Heart left ventricle (tissue), 16 donors: ENCODE results near the gene GABARAP. TPM values are rescaled to one million over a fixed set of nuclear protein-coding genes. Genes with fewer than 3 reads are reported as not detected.
A peak's percentile ranks its signal among the peaks of the same experiment; 100 is the strongest.

Source experiments
- ATAC-seq, 4 donors: fragments of 200-7000 bp; cut with Tn5 transposase; one replicate each; pipeline ENCODE4 v1.9.1; 2020 to 2022; ENCODE audit warnings: moderate library complexity in 4 of 4, mild to moderate bottlenecking in 3 of 4, moderate number of reproducible peaks in 1 of 4
- DNase-seq, 5 donors: peaks; one replicate each; pipeline ENCODE4 v3.0.0-alpha.2; 2020
- H3K27ac ChIP-seq, 12 donors: fragments of 200-600 bp; sonication (generic) in 4 of 12; one replicate each; pipeline versions ENCODE4 v1.5.0 to v1.8.0; 2016 to 2022; ENCODE audit warnings: mild to moderate bottlenecking in 2 of 12
- H3K27me3 ChIP-seq, 9 donors: fragments of 200-600 bp; sonication (generic) in 2 of 9; one replicate each; pipeline versions ENCODE4 v1.5.1 to v1.8.0; 2016 to 2022; ENCODE audit warnings: mild to moderate bottlenecking in 3 of 9
- H3K36me3 ChIP-seq, 9 donors: fragments of 200-600 bp; sonication (generic) in 2 of 9; one replicate each; pipeline versions ENCODE4 v1.5.0 to v1.8.0; 2018 to 2022; ENCODE audit warnings: mild to moderate bottlenecking in 2 of 9
- H3K4me1 ChIP-seq, 12 donors: fragments of 200-600 bp; sonication (generic) in 4 of 12; one replicate each; pipeline versions ENCODE4 v1.5.0 to v1.8.0; 2016 to 2022; ENCODE audit warnings: mild to moderate bottlenecking in 3 of 12
- H3K4me3 ChIP-seq, 12 donors: fragments of 200-600 bp; sonication (generic) in 4 of 12; one replicate each; pipeline versions ENCODE4 v1.5.0 to v1.8.0; 2017 to 2022; ENCODE audit warnings: mild to moderate bottlenecking in 9 of 12, moderate library complexity in 4 of 12
- H3K9me3 ChIP-seq, 12 donors: fragments of 200-600 bp; sonication (generic) in 4 of 12; one replicate each; pipeline versions ENCODE4 v1.5.0 to v1.8.0; 2016 to 2022; ENCODE audit warnings: mild to moderate bottlenecking in 1 of 12
- POLR2A ChIP-seq, 2 donors: fragments of 450-650 bp; IDR thresholded peaks; one replicate each; pipeline ENCODE4 v1.6.1; 2017; ENCODE audit warnings: antibody characterized with exemption in 2 of 2, mild to moderate bottlenecking in 2 of 2, moderate library complexity in 2 of 2
- WGBS, 4 donors: extraction: QIAGEN DNeasy Blood & Tissue Kit in 2 of 4; methylation state at CpG; one replicate each; pipeline versions ENCODE4 v1.1.5 to v1.1.7; 2013 to 2018; 5-methylcytosine and 5-hydroxymethylcytosine counted together
- intact Hi-C, 10 donors: fragments of 100-400 bp; cut with DNase I; formaldehyde crosslinking; loops; one replicate each; pipeline versions ENCODE4 v1.11.1 to v1.14.2; 2022
- polyA plus RNA-seq, 2 donors: library from polyadenylated mRNA; stranded (reverse); fragments of 200-250 nt; gene quantifications; one replicate each; pipeline ENCODE4 v1.2.3, GENCODE V29; 2013
- total RNA-seq, 9 donors: library from RNA; depleted of rRNA in 2 of 9; stranded (reverse); fragments of >200 nt in 2 of 9; fragmentation: NEBNext Ultra II Directional in 3 of 9; extraction: Animal tissue kit (Norgen Biotek cat#: 25700) in 3 of 9; gene quantifications; one replicate each; pipeline versions ENCODE4 v1.1.0 to v1.2.4, GENCODE V29; 2016 to 2023
- TF ChIP-seq, protein P1 (sequence below), 12 donors: fragments of 200-600 bp; sonication (generic) in 4 of 12; IDR thresholded peaks; one replicate each; pipeline versions ENCODE4 v1.5.0 to v1.8.0; 2018 to 2022; ENCODE audit warnings: antibody characterized with exemption in 12 of 12, mild to moderate bottlenecking in 5 of 12
- donor health status: ischemic (EF 13 %, LVEDD 7.1; RV severe dilation, severe dysfunction).
- donor health status: healthy with polysubstance abuse.
- donor health status: DM: no; HTN: yes; CAD: no.
- donor health status: DM: no; HTN: no; CAD: no.
- donor health status: ischemic (EF 25% LVEDD 6.9; RV normal size, moderate dysfunction).
- donor health status: ischemic (EF 25% LVEDD 5.7; RV mildly dilated, moderate dysfunction).
- donor health status: healthy.
- donor health status: DM: yes; HTN: yes; CAD: no.
- donor health status: ischemic (EF 35%, LVEDD 5.7; RV mildly dilated, moderate dysfunction).
- donor health status: nonischemic (EF 11% LVEDD 7.7; RV severe dilation, severe dysfunction).
- donor health status: DM: yes; HTN: yes; CAD: no.
- donor health status: PGD.
- donor health status: ischemic (EF 29% LVEDD 5.4; RV normal size, mild dysfunction).
- donor health status: nonischemic (EF 23%, LVEDD 6.1; RV moderate dilation, normal function).

GABARAP gene
- total and polyA plus RNA-seq, 11 donors: 293 to 674 (median 493) TPM

DNA sequence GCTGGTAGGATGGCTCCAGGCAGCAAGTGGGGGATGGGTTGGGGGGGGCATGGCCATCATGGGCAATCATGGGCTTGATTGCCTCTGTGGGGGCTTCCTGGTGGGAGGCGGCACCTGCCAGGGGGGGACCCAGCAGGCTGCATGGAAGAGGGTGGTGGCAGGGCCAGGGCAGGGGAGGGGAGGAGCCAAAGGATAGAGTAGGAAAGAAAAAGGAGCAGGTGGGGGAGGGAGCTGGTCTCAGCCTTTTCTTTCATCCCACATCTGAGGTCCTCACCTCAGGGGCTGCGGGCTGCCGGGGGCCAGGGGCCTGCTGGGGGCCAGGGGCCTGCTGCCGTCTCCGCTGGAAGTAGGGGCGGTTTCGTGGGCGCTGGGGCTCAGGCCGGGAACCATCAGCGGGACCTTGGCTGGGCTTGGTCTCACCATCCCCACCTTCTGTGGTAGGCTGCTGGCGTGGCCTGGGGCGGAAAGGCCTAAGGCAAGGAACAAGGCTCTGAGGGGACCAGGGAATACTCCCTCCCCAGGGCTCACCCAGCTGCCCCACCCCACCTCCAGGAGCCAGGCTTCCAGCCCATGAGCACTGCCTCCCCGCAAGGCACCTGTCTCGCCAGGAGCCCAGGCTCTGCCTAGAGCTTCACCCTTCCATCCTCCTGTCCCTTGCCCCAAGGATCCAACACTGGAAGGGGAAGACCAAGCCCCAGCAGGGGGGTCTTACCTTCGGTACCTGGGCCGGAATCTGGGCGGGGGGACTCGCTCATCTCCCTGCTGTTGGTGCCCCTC, 47.2 kb upstream of the GABARAP start:
- H3K27ac ChIP-seq: peak overlapping the region in 6 of 12 donors; percentile 5 to 51 (median 32)
- no peak overlapping the region for H3K4me3 ChIP-seq
- H3K9me3 ChIP-seq: no peaks in the 10 kb centered on the region
- peak; percentile 7 to 29 (median 25) for ATAC-seq
- peaks cover 0 to 40% (median 23%) of the 10 kb centered on the region in 9 donors for H3K27me3 ChIP-seq
- TF ChIP-seq, protein P1, sequence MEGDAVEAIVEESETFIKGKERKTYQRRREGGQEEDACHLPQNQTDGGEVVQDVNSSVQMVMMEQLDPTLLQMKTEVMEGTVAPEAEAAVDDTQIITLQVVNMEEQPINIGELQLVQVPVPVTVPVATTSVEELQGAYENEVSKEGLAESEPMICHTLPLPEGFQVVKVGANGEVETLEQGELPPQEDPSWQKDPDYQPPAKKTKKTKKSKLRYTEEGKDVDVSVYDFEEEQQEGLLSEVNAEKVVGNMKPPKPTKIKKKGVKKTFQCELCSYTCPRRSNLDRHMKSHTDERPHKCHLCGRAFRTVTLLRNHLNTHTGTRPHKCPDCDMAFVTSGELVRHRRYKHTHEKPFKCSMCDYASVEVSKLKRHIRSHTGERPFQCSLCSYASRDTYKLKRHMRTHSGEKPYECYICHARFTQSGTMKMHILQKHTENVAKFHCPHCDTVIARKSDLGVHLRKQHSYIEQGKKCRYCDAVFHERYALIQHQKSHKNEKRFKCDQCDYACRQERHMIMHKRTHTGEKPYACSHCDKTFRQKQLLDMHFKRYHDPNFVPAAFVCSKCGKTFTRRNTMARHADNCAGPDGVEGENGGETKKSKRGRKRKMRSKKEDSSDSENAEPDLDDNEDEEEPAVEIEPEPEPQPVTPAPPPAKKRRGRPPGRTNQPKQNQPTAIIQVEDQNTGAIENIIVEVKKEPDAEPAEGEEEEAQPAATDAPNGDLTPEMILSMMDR (IDR thresholded peaks at IDR 0.05): no peak
- TF ChIP-seq POLR2A (IDR thresholded peaks at IDR 0.05): no peak
- WGBS, 4 donors: 54 to 74% (median 65%) methylated on average over 9 to 18 of the region's 18 CpGs
- intact Hi-C loops: loop anchor here in 3 of 10 donors (10.0 kb wide), 2 partner anchors 55 to 245 kb away; partner anchors contain the start of gene SLC16A11 (in 1 of the 3)
- H3K4me1 ChIP-seq: peaks cover 2 to 53% (median 29%) of the 10 kb centered on the region in 12 donors
- DNase-seq: peak in 1 of 5 donors; percentile 36
- H3K36me3 ChIP-seq: peaks cover 0 to 36% (median 12%) of the 10 kb centered on the region in 9 donors

DNA sequence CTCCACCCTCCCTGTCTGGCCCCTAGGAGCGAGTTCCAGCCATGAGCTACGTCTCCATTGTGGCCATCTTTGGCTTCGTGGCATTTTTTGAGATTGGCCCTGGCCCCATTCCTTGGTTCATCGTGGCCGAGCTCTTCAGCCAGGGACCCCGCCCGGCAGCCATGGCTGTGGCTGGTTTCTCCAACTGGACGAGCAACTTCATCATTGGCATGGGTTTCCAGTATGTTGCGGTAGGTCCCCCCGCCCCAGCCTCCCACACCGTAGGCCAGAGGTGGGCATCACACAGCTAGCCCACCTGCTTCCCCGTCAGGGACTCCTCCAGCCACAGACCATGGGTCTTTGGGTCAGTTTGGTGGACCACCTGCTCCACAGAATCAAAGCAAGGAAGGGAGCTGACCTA, 43.4 kb upstream of the GABARAP start:
- Histone ChIP-seq H3K4me3 (no peak overlapping the region), H3K36me3 (peaks cover 0 to 46% (median 13%) of the 10 kb centered on the region in 9 donors), H3K27ac (peak overlapping the region in 1 of 12 donors; percentile 97), H3K9me3 (no peaks in the 10 kb centered on the region), H3K27me3 (peaks cover 0 to 30% (median 5%) of the 10 kb centered on the region in 9 donors), H3K4me1 (peaks cover 4 to 48% (median 20%) of the 10 kb centered on the region in 12 donors)
- TF ChIP-seq POLR2A (IDR thresholded peaks at IDR 0.05): no peak
- TF ChIP-seq, protein P1 (IDR thresholded peaks at IDR 0.05): no peak
- ATAC-seq: no peak
- intact Hi-C loops: loop anchor here in 2 of 10 donors (10.0 kb wide), 1 partner anchor 59 kb away; no protein-coding TSS in a partner anchor
- no peak for DNase-seq
- WGBS, 4 donors: 71 to 82% (median 77%) methylated on average over 4 to 12 of the region's 12 CpGs

DNA sequence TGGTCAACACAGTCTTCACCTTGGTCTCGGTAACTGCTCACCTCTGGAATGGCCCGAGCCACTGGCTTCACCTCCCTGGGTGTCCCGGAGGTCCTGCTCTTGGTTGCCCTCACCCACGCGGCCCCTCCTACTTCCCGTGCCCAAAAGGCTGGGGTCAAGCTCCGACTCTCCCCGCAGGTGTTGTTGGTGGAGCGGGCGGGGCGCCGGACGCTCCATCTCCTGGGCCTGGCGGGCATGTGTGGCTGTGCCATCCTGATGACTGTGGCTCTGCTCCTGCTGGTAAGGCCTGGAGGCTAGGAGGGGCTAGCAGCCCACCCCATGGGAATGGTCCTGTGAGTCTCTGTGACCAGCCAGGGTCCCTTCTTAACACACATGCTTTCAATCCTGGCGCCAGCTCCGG, 42.7 kb upstream of the GABARAP start:
- no peak for DNase-seq
- peaks cover 4 to 49% (median 23%) of the 10 kb centered on the region in 12 donors for H3K4me1 ChIP-seq
- peaks cover 0 to 26% (median 5%) of the 10 kb centered on the region in 9 donors for H3K27me3 ChIP-seq
- 87 to 92% (median 92%) methylated on average over 15 to 16 of the region's 16 CpGs for WGBS, 4 donors
- no peak overlapping the region for H3K4me3 ChIP-seq
- no peak for ATAC-seq
- H3K27ac ChIP-seq: peak overlapping the region in 2 of 12 donors; percentile 97
- peaks cover 0 to 46% (median 13%) of the 10 kb centered on the region in 9 donors for H3K36me3 ChIP-seq
- TF ChIP-seq POLR2A (IDR thresholded peaks at IDR 0.05): no peak
- TF ChIP-seq, protein P1 (IDR thresholded peaks at IDR 0.05): no peak
- no peaks in the 10 kb centered on the region for H3K9me3 ChIP-seq
- intact Hi-C loops: loop anchor here in 4 of 10 donors (5.0 to 10.0 kb wide), 2 partner anchors 60 to 62 kb away; no protein-coding TSS in a partner anchor
